ENCODE results near the gene TMEM72. TPM values are rescaled to one million over a fixed set of nuclear protein-coding genes. Genes with fewer than 3 reads are reported as not detected.

Gene TMEM72
- total and polyA plus RNA-seq, 2 of the 13 experiments (the other 11 are each of a cell fraction or from before 2014, with no cell fraction given): 0.04 TPM; not detected in 1

- TF ChIP-seq FUBP1 (CRISPR knock-in tag; IDR thresholded peaks at IDR 0.05; ENCODE audit: borderline replicate concordance) (0 out of 2 replicates have a peak, but pooled peaks have one; percentile 48), HIC2 (CRISPR knock-in tag; IDR thresholded peaks at IDR 0.05; ENCODE audit: low read depth) (peak; percentile 82; the same call in 1 of the 2 replicates), FOXK2 (IDR thresholded peaks at IDR 0.05) (no peak), ZNF577 (CRISPR knock-in tag; IDR thresholded peaks at IDR 0.05; ENCODE audit: borderline replicate concordance, low read depth) (no peak), JDP2 (CRISPR knock-in tag; IDR thresholded peaks at IDR 0.05; ENCODE audit: borderline replicate concordance) (no peak), ZNF556 (CRISPR knock-in tag; IDR thresholded peaks at IDR 0.05; ENCODE audit: borderline replicate concordance) (peak; percentile 69; the same call in 1 of the 2 replicates), ZSCAN29 (CRISPR knock-in tag; conservative IDR thresholded peaks at IDR 0.05) (peak; percentile 39; the same call in 1 of the 2 replicates), KDM2A (CRISPR knock-in tag; IDR thresholded peaks at IDR 0.05; ENCODE audit: borderline replicate concordance, low read depth) (peak; percentile 84), NCOA2 (CRISPR knock-in tag; IDR thresholded peaks at IDR 0.05) (peak; percentile 99), SIX1 (CRISPR knock-in tag; IDR thresholded peaks at IDR 0.05; ENCODE audit: borderline replicate concordance) (0 out of 2 replicates have a peak, but pooled peaks have one; percentile 8), STAG1 (CRISPR knock-in tag; IDR thresholded peaks at IDR 0.05) (peak; percentile 12; the same call in 1 of the 2 replicates), KLF11 (CRISPR knock-in tag; IDR thresholded peaks at IDR 0.05) (peak; percentile 89), SP2 (CRISPR knock-in tag; IDR thresholded peaks at IDR 0.05) (peak; percentile 49), KLF9 (CRISPR knock-in tag; IDR thresholded peaks at IDR 0.05; ENCODE audit: low read depth) (peak; percentile 89; the same call in 1 of the 2 replicates), LBX2 (CRISPR knock-in tag; IDR thresholded peaks at IDR 0.05; ENCODE audit: borderline replicate concordance) (no peak), ZNF552 (CRISPR knock-in tag; IDR thresholded peaks at IDR 0.05; ENCODE audit: borderline replicate concordance) (0 out of 2 replicates have a peak, but pooled peaks have one; percentile 90), ARNT2 (CRISPR knock-in tag; IDR thresholded peaks at IDR 0.05; ENCODE audit: low read depth) (peak; percentile 91; the same call in 1 of the 2 replicates), ATF7-NPFF (CRISPR knock-in tag; IDR thresholded peaks at IDR 0.05; ENCODE audit: low read depth) (peak; percentile 71; the same call in 1 of the 2 replicates), SETDB1 (CRISPR knock-in tag; IDR thresholded peaks at IDR 0.05; ENCODE audit: borderline replicate concordance) (no peak), NRL (CRISPR knock-in tag; IDR thresholded peaks at IDR 0.05; ENCODE audit: borderline replicate concordance) (no peak), ZNF776 (CRISPR knock-in tag; IDR thresholded peaks at IDR 0.05) (no peak), FOXK1 (CRISPR knock-in tag; IDR thresholded peaks at IDR 0.05; ENCODE audit: borderline replicate concordance, low read depth) (peak; percentile 98), ARID3A (IDR thresholded peaks at IDR 0.05; ENCODE audit: low read depth, low read length) (no peak; the same call in 1 of the 2 replicates), SSRP1 (CRISPR knock-in tag; IDR thresholded peaks at IDR 0.05) (peak; percentile 96), SALL2 (CRISPR knock-in tag; IDR thresholded peaks at IDR 0.05) (peak; percentile 52; the same call in 1 of the 2 replicates)
Observed at GRCh38 chr10:44978570-44979280, 67.6 kb downstream of the TMEM72 start, which contains the start of gene DEPP1 (continued).
